GM12872 (cell line): ENCODE data around the gene GARS1.

Source experiments
- CTCF ChIP-seq: IDR thresholded peaks from 3 replicates; pipeline ENCODE4 v1.5.1; 2011; ENCODE audit warnings: low read depth, mild to moderate bottlenecking, low read length, moderate library complexity; ENCODE audit not compliant: insufficient read depth

Gene GARS1

DNA sequence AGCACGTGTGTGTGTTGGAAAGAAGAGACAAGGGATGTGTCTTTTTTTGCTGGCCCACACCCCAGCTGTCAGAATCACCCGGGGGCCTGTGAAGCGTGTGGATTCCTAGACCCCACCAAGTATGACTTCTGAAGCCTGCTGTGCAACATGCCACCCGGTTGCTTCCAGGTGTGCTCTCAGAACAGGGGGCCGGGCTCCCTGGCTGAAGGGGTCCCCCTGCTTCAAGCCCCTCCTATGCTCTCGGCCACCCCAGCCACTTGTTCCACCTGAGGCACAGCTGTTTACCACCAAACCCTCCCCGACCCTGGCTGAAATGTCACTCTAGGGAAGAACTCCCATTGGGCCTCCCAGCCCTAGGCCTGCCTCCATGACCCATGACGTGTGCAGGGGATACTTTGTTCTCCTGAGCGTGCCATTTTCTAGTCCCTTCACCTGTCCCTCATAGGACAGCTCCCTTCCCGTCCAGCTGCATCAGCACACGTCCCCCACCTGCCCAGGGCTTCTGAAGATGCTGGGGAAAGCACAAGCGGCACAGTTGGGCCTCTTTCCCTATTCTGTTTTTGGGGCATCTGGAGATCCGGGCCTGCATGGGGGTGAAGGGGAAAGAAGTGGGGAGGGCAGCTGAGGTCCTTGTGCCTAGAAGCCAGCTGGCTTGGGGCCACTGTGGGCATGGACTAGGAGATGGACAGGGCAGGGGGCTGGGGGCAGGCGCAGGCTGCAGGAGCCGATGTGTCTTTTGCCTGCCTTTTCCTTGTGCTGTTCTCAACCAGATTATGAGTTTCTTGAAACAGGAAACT lies 54.3 kb downstream of the GARS1 start:
- TF ChIP-seq CTCF: no peak

GRCh38 chr7:30649717-30650420 lies 55.2 kb downstream of the GARS1 start:
- no peak for TF ChIP-seq CTCF

- no peak for TF ChIP-seq CTCF
Measured at GRCh38 chr7:30650421-30650808, 55.7 kb downstream of the GARS1 start.

GRCh38 chr7:30652132-30652531 lies 57.5 kb downstream of the GARS1 start:
- no peak for TF ChIP-seq CTCF

- TF ChIP-seq CTCF: no peak
Measured at GRCh38 chr7:30652698-30653641, 58.3 kb downstream of the GARS1 start.

DNA sequence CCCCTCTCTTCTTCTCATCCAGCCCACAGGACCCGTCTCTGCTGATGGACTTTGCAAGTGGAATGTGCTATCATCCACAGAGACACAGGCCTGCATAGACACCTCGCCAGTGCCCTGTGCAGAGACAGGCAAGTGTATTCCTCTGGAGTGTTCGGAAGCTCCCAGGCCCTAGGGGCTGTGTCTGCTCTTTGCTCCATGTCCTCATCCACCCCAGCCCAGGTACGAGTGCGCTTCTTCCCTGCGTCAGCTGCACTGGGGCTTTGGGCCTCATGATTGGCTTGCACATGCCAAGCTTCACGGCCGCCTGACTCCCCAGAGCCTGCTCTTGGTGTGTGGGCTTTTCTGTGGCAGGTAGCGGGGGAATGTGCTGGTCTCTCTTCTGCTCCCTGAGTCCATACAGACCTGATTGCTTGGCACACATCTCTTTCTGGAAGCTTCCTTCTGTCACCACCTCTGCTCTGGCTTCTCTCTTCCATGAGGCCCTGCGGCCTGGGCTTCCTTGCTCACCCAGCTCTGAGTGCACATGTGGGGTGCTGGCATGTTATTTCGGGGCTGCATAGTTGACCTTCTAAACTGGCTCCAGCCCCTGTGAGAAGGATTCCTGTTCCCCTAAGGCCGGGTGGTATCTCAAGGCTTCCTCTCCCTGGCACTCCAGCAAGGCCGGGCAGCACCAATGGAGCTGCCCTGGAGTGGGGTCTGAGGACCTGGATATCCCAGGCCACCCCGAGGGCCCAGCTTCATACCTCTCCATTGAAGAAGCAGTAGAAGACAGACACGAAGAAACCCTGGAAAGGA lies 59.8 kb downstream of the GARS1 start:
- no peak for TF ChIP-seq CTCF
